GM06990 (cell line): ENCODE data around the gene VAX1.
"Not testable (repeated sequence)": the region's sequence is repeated elsewhere in the genome, so short reads cannot be mapped to it uniquely, and the experiment has no call there.

ENCODE experiments used
- DNase-seq: peaks from one replicate; pipeline ENCODE4 v3.0.0-alpha.2; 2011; ENCODE audit not compliant: insufficient read length; ENCODE audit errors: extremely low read depth
- H3K27me3 ChIP-seq: replicated peaks from 2 replicates; pipeline ENCODE4 v1.6.0; 2011; ENCODE audit warnings: low read length; ENCODE audit not compliant: control insufficient read depth, insufficient read depth
- H3K36me3 ChIP-seq: 2 replicates; pipeline ENCODE4 v1.5.1; 2011; ENCODE audit warnings: low read length; ENCODE audit not compliant: control insufficient read depth, insufficient read depth
- H3K4me3 ChIP-seq: replicated peaks from 2 replicates; pipeline ENCODE4 v1.5.1; 2011; ENCODE audit warnings: low read depth, mild to moderate bottlenecking, control low read depth, low read length
- TF ChIP-seq, protein P1 (sequence below): IDR thresholded peaks from 2 replicates; pipeline ENCODE4 v1.5.1; 2011; ENCODE audit warnings: low read length, control low read depth, mild to moderate bottlenecking, inconsistent platforms; ENCODE audit not compliant: insufficient read depth, poor library complexity, severe bottlenecking

VAX1 gene, protein sequence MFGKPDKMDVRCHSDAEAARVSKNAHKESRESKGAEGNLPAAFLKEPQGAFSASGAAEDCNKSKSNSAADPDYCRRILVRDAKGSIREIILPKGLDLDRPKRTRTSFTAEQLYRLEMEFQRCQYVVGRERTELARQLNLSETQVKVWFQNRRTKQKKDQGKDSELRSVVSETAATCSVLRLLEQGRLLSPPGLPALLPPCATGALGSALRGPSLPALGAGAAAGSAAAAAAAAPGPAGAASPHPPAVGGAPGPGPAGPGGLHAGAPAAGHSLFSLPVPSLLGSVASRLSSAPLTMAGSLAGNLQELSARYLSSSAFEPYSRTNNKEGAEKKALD

GRCh38 chr10:117137911-117138642 is at the start of gene VAX1:
VAX1 (minus strand) TSS chr10:117138270; CDS start chr10:117138056, 214 bp downstream.
- H3K27me3 ChIP-seq, result no peaks in the 10 kb centered on the region; the same call in 1 of the 2 replicates
- peak; percentile 6 for DNase-seq
- no peaks in the 10 kb centered on the region for H3K36me3 ChIP-seq
- no peak within 1 kb of the TSS for H3K4me3 ChIP-seq
- TF ChIP-seq, protein P1, sequence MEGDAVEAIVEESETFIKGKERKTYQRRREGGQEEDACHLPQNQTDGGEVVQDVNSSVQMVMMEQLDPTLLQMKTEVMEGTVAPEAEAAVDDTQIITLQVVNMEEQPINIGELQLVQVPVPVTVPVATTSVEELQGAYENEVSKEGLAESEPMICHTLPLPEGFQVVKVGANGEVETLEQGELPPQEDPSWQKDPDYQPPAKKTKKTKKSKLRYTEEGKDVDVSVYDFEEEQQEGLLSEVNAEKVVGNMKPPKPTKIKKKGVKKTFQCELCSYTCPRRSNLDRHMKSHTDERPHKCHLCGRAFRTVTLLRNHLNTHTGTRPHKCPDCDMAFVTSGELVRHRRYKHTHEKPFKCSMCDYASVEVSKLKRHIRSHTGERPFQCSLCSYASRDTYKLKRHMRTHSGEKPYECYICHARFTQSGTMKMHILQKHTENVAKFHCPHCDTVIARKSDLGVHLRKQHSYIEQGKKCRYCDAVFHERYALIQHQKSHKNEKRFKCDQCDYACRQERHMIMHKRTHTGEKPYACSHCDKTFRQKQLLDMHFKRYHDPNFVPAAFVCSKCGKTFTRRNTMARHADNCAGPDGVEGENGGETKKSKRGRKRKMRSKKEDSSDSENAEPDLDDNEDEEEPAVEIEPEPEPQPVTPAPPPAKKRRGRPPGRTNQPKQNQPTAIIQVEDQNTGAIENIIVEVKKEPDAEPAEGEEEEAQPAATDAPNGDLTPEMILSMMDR, result no peak

- no peaks in the 10 kb centered on the region for H3K36me3 ChIP-seq
- TF ChIP-seq, protein P1, result no peak
- DNase-seq, result no peak
- no peak overlapping the region for H3K4me3 ChIP-seq
- H3K27me3 ChIP-seq, result no peaks in the 10 kb centered on the region; the same call in 1 of the 2 replicates
Observed at GRCh38 chr10:117186832-117187615, 49.0 kb upstream of the VAX1 start.

GRCh38 chr10:117185817-117186216 is 47.7 kb upstream of the VAX1 start:
- not testable (repeated sequence) for DNase-seq

DNA sequence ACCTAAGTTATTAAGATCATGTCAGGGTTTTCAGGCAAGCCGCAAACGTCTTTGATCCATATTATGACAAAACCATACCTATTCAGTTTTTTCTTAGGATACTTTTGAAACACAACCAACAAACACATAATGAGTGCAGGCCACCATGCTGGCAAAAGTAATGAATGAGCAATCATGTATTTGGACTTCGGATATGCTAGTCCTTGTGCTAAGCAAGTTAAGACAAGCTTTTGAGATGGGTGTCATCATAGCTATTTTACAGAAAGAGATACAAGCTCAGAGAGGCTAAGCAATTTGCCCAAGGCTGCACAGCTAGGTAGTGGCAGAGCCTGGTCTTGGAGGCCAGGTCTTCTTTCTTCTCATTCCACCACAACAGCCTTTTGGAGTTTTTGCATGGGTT is 46.8 kb upstream of the VAX1 start:
- no peak for DNase-seq
- TF ChIP-seq, protein P1, result no peak

More at GRCh38 chr10:117185817-117186216, 47.7 kb upstream of the VAX1 start:
- H3K36me3 ChIP-seq, H3K4me3 ChIP-seq, H3K27me3 ChIP-seq: not testable (repeated sequence)

DNA sequence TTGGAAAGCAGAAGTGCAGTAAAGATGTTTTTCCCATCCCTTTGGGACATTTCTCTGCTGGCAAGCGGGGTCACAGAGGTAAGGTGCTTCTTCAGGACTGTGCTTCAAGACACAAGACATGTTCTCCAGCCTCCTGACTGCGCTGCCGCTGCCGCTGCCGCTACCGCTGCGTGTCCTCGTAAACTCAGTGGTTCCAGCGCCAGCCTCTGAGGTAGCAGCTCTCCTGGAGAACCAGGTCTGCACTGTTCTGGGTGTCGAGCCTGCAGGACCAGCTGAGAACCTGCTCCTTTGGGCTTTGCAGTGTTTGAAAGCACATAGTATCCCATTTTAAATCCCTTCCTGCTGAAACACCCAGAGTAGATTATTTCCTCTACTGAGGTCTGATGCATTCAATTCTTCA is 46.2 kb upstream of the VAX1 start:
- no peaks in the 10 kb centered on the region for H3K36me3 ChIP-seq
- H3K27me3 ChIP-seq, result no peaks in the 10 kb centered on the region; the same call in 1 of the 2 replicates
- DNase-seq, result no peak
- H3K4me3 ChIP-seq, result no peak overlapping the region
- TF ChIP-seq, protein P1, result no peak

More for the DNA sequence above, 46.8 kb upstream of the VAX1 start:
- no peaks in the 10 kb centered on the region for H3K36me3 ChIP-seq
- H3K27me3 ChIP-seq, result no peaks in the 10 kb centered on the region; the same call in 1 of the 2 replicates
- H3K4me3 ChIP-seq, result no peak overlapping the region

DNA sequence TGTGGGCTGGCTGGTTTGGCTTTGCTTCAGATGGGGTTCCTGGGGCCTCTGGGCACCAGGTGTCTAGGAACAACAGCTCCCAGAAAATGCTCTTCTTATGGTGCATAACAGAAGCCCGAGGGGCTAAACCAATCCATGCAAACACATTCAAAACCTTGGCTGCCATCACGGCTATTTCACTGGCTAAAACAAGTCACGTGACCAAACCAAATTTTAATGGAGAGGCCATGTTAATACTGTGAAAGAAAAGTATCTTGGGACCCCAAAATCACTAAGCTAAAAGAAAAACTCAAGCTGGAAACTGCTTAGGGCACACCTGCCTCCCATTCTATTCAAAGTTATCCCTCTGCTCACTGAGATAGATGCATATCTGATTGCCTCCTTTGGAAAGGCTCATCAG is 40.1 kb upstream of the VAX1 start:
- no peaks in the 10 kb centered on the region for H3K36me3 ChIP-seq
- DNase-seq, result no peak
- TF ChIP-seq, protein P1, result no peak
- no peak overlapping the region for H3K4me3 ChIP-seq
- H3K27me3 ChIP-seq, result peaks cover 2% of the 10 kb centered on the region; the same call in 1 of the 2 replicates
